SK-N-MC (cell line): ENCODE results near the gene ZBTB1.

ENCODE experiments used
- DNase-seq: peaks from one replicate; pipeline ENCODE4 v3.0.0-alpha.2; 2011; ENCODE audit warnings: low read depth, low spot score
- H3K27ac ChIP-seq: fragments of 200-600 bp; sonication (generic); 2 replicates; pipeline ENCODE4 v1.5.1; 2016; ENCODE audit warnings: mixed run types
- H3K36me3 ChIP-seq: fragments of 200-600 bp; sonication (generic); 2 replicates; pipeline ENCODE4 v1.6.1; 2017; ENCODE audit warnings: antibody characterized with exemption, low read length, mixed read lengths; ENCODE audit not compliant: insufficient read depth
- H3K4me3 ChIP-seq: fragments of 200-600 bp; sonication (generic); 2 replicates; pipeline ENCODE4 v1.5.1; 2016
- H3K9ac ChIP-seq: fragments of 200-600 bp; sonication (generic); 2 replicates; pipeline ENCODE4 v1.8.0; 2017; ENCODE audit warnings: mixed run types, mixed read lengths; ENCODE audit not compliant: insufficient read length
- H3K9me3 ChIP-seq: fragments of 200-600 bp; sonication (generic); 2 replicates; pipeline ENCODE4 v1.6.1; 2017; ENCODE audit warnings: low read depth, mild to moderate bottlenecking, antibody characterized with exemption, low read length, moderate library complexity, mixed read lengths
- EZH2 ChIP-seq: fragments of 200-600 bp; sonication (generic); IDR thresholded peaks from one replicate; pipeline ENCODE4 v1.6.1; 2017; ENCODE audit warnings: antibody characterized with exemption
- FOXP2 ChIP-seq: optimal IDR thresholded peaks from 2 replicates; pipeline ENCODE3; 2011; ENCODE audit warnings: mild to moderate bottlenecking, moderate library complexity; ENCODE audit not compliant: insufficient read depth; ENCODE audit errors: extremely low read length, control extremely low read depth
- POLR2AphosphoS5 ChIP-seq: IDR thresholded peaks from 2 replicates; pipeline ENCODE4 v1.6.1; 2012; ENCODE audit warnings: mild to moderate bottlenecking, low read depth, low read length, borderline replicate concordance

The ZBTB1 gene

GRCh38 chr14:64465831-64466554 lies 38.6 kb upstream of the ZBTB1 start:
- H3K36me3 ChIP-seq: no peaks in the 10 kb centered on the region; the same call in 1 of the 2 replicates
- no peak for TF ChIP-seq EZH2
- no peak for TF ChIP-seq FOXP2
- no peak for TF ChIP-seq POLR2AphosphoS5
- peak overlapping the region; percentile 72 for H3K9ac ChIP-seq
- peak overlapping the region; percentile 91 for H3K4me3 ChIP-seq
- peak; percentile 86 for DNase-seq
- H3K9me3 ChIP-seq: no peaks in the 10 kb centered on the region
- H3K27ac ChIP-seq: peak overlapping the region; percentile 52; the same call in 1 of the 2 replicates

- H3K27ac ChIP-seq: no peak overlapping the region
- H3K9ac ChIP-seq: no peak overlapping the region
- DNase-seq: no peak
- H3K36me3 ChIP-seq: no peaks in the 10 kb centered on the region; the same call in 1 of the 2 replicates
- no peak overlapping the region; the same call in 1 of the 2 replicates for H3K4me3 ChIP-seq
- no peak for TF ChIP-seq POLR2AphosphoS5
- no peak for TF ChIP-seq EZH2
- no peaks in the 10 kb centered on the region for H3K9me3 ChIP-seq
Observed at GRCh38 chr14:64467101-64467500, 37.5 kb upstream of the ZBTB1 start.

- H3K9ac ChIP-seq: no peak overlapping the region
- H3K4me3 ChIP-seq: no peak overlapping the region; the same call in 1 of the 2 replicates
- no peak overlapping the region for H3K27ac ChIP-seq
- TF ChIP-seq FOXP2 (no peak), EZH2 (no peak)
- no peaks in the 10 kb centered on the region for H3K9me3 ChIP-seq
- H3K36me3 ChIP-seq: no peaks in the 10 kb centered on the region
- no peak for DNase-seq
Observed at GRCh38 chr14:64467566-64467965, 37.0 kb upstream of the ZBTB1 start.

GRCh38 chr14:64468451-64468850 lies 36.1 kb upstream of the ZBTB1 start:
- Histone ChIP-seq H3K36me3 (no peaks in the 10 kb centered on the region), H3K9me3 (no peaks in the 10 kb centered on the region), H3K27ac (no peak overlapping the region), H3K4me3 (no peak overlapping the region), H3K9ac (no peak overlapping the region)
- no peak for DNase-seq
- TF ChIP-seq EZH2 (no peak), FOXP2 (no peak), POLR2AphosphoS5 (no peak)

- Histone ChIP-seq H3K36me3 (no peaks in the 10 kb centered on the region), H3K4me3 (no peak overlapping the region), H3K27ac (no peak overlapping the region), H3K9me3 (no peaks in the 10 kb centered on the region), H3K9ac (no peak overlapping the region)
- TF ChIP-seq POLR2AphosphoS5 (no peak), FOXP2 (no peak), EZH2 (no peak)
- DNase-seq: no peak
Observed at GRCh38 chr14:64474041-64474440, 30.5 kb upstream of the ZBTB1 start.

GRCh38 chr14:64474698-64475097 lies 29.9 kb upstream of the ZBTB1 start:
- no peak for TF ChIP-seq POLR2AphosphoS5
- TF ChIP-seq FOXP2: no peak
- TF ChIP-seq EZH2: no peak
- H3K27ac ChIP-seq: no peak overlapping the region
- H3K4me3 ChIP-seq: no peak overlapping the region
- no peak for DNase-seq
- no peak overlapping the region for H3K9ac ChIP-seq
- H3K9me3 ChIP-seq: no peaks in the 10 kb centered on the region
- no peaks in the 10 kb centered on the region for H3K36me3 ChIP-seq

GRCh38 chr14:64475585-64476273 lies 28.8 kb upstream of the ZBTB1 start:
- no peak overlapping the region for H3K27ac ChIP-seq
- H3K36me3 ChIP-seq: no peaks in the 10 kb centered on the region
- no peak overlapping the region for H3K4me3 ChIP-seq
- no peaks in the 10 kb centered on the region for H3K9me3 ChIP-seq
- no peak for DNase-seq
- no peak for TF ChIP-seq EZH2
- no peak for TF ChIP-seq POLR2AphosphoS5
- no peak for TF ChIP-seq FOXP2
- no peak overlapping the region for H3K9ac ChIP-seq

- DNase-seq: no peak
- no peak for TF ChIP-seq EZH2
- TF ChIP-seq POLR2AphosphoS5: no peak
- no peak for TF ChIP-seq FOXP2
- Histone ChIP-seq H3K27ac (no peak overlapping the region), H3K9ac (no peak overlapping the region), H3K36me3 (no peaks in the 10 kb centered on the region), H3K9me3 (no peaks in the 10 kb centered on the region), H3K4me3 (no peak overlapping the region)
Observed at GRCh38 chr14:64476438-64476837, 28.1 kb upstream of the ZBTB1 start.

- no peak overlapping the region for H3K9ac ChIP-seq
- H3K27ac ChIP-seq: no peak overlapping the region
- TF ChIP-seq EZH2 (no peak), FOXP2 (no peak), POLR2AphosphoS5 (no peak)
- no peak for DNase-seq
- no peaks in the 10 kb centered on the region for H3K36me3 ChIP-seq
- H3K9me3 ChIP-seq: no peaks in the 10 kb centered on the region
- H3K4me3 ChIP-seq: no peak overlapping the region
Observed at GRCh38 chr14:64478634-64479250, 25.8 kb upstream of the ZBTB1 start.
